Naive thymus-derived CD8-positive, alpha-beta T cell (primary cell): Measurements from ENCODE around the gene ANO4. TPM values are rescaled to one million over a fixed set of nuclear protein-coding genes. Genes with fewer than 3 reads are reported as not detected.

Source experiments
- ATAC-seq, 2 donors: fragments of 150-1000 bp; cut with Tn5 transposase in 1 of 2; sonication (Bioruptor Pico), chemical (Tn5 transposase) in 1 of 2; 1 replicate in 1 of 2; 2 replicates in 1 of 2; pipeline ENCODE4 v1.10.0; 2021; ENCODE audit warnings: mild to moderate bottlenecking in 2 of 2, moderate library complexity in 2 of 2
- POLR2A ChIA-PET: fragments of 350-600 bp; sonication (Branson Sonifier 250); formaldehyde crosslinking; loops from one replicate; lab custom pipeline; 2021; ENCODE audit warnings: antibody characterized with exemption; lab: Charles Lee
- DNase-seq, 10 donors: peaks; one replicate each; pipeline versions ENCODE4 v3.0.0 to v3.0.0-alpha.2; 2020 to 2022
- H3K27ac Mint-ChIP-seq, 10 donors: one replicate each; pipeline ENCODE4 v1.8.0; 2020 to 2022; ENCODE audit warnings: mild to moderate bottlenecking in 10 of 10, mixed read lengths in 10 of 10, moderate library complexity in 4 of 10, inconsistent platforms in 1 of 10
- H3K27me3 Mint-ChIP-seq, 5 donors: one replicate each; pipeline ENCODE4 v1.8.0; 2021 to 2022; ENCODE audit warnings: mixed read lengths in 5 of 5
- H3K36me3 Mint-ChIP-seq, 3 donors: one replicate each; pipeline ENCODE4 v1.8.0; 2020 to 2022; ENCODE audit warnings: mixed read lengths in 3 of 3, mild to moderate bottlenecking in 2 of 3, inconsistent platforms in 1 of 3
- H3K4me1 Mint-ChIP-seq, 4 donors: one replicate each; pipeline ENCODE4 v1.8.0; 2021 to 2022; ENCODE audit warnings: mixed read lengths in 4 of 4
- H3K4me3 Mint-ChIP-seq, 10 donors: one replicate each; pipeline ENCODE4 v1.8.0; 2020 to 2022; ENCODE audit warnings: mild to moderate bottlenecking in 10 of 10, mixed read lengths in 10 of 10, moderate library complexity in 6 of 10, inconsistent platforms in 1 of 10
- H3K9me3 Mint-ChIP-seq, 9 donors: one replicate each; pipeline ENCODE4 v1.8.0; 2020 to 2022; ENCODE audit warnings: mixed read lengths in 9 of 9, mild to moderate bottlenecking in 3 of 9, inconsistent platforms in 1 of 9, moderate library complexity in 1 of 9
- polyA plus RNA-seq, 3 donors: library from polyadenylated mRNA; unstranded; fragments of 300-500 nt; fragmentation: Illumina TruSeq; gene quantifications; one replicate each; pipeline ENCODE4 v1.2.3, GENCODE V29; 2021
- total RNA-seq, 8 experiments: library from RNA in 2 of 8; stranded (reverse) in 2 of 8; gene quantifications; one replicate each; pipeline ENCODE4 v1.2.3 and lab custom pipeline; 2021 to 2026

Gene ANO4
- total and polyA plus RNA-seq, 5 experiments from 2014 or later, result not detected

GRCh38 chr12:101019201-101019600 lies 224.6 kb downstream of the ANO4 start:
- DNase-seq (no peak), ATAC-seq (no peak)
- H3K36me3 Mint-ChIP-seq, result no peaks in the 10 kb centered on the region
- H3K4me1 Mint-ChIP-seq, result no peaks in the 10 kb centered on the region
- peaks cover 0 to 18% (median 0%) of the 10 kb centered on the region in 5 donors for H3K27me3 Mint-ChIP-seq
- no peak overlapping the region for H3K27ac Mint-ChIP-seq
- H3K4me3 Mint-ChIP-seq, result no peak overlapping the region
- POLR2A ChIA-PET, result no interaction called here
- H3K9me3 Mint-ChIP-seq, result peaks cover 0 to 11% (median 5%) of the 10 kb centered on the region in 9 donors

- peaks cover 0 to 18% (median 0%) of the 10 kb centered on the region in 5 donors for H3K27me3 Mint-ChIP-seq
Measured at GRCh38 chr12:101019667-101020066, 225.1 kb downstream of the ANO4 start.

GRCh38 chr12:101021442-101021841 lies 226.9 kb downstream of the ANO4 start:
- POLR2A ChIA-PET, result no interaction called here
- no peak overlapping the region for H3K4me3 Mint-ChIP-seq
- ATAC-seq, result no peak
- DNase-seq, result no peak
- H3K27ac Mint-ChIP-seq, result no peak overlapping the region
- no peaks in the 10 kb centered on the region for H3K36me3 Mint-ChIP-seq
- H3K4me1 Mint-ChIP-seq, result no peaks in the 10 kb centered on the region
- peaks cover 0 to 12% (median 0%) of the 10 kb centered on the region in 5 donors for H3K27me3 Mint-ChIP-seq
- H3K9me3 Mint-ChIP-seq, result peaks cover 0 to 22% (median 5%) of the 10 kb centered on the region in 9 donors

More at GRCh38 chr12:101019667-101020066, 225.1 kb downstream of the ANO4 start:
- POLR2A ChIA-PET, result no interaction called here
- Mint-ChIP-seq H3K27ac (no peak overlapping the region), H3K9me3 (peaks cover 0 to 11% (median 5%) of the 10 kb centered on the region in 9 donors), H3K36me3 (no peaks in the 10 kb centered on the region), H3K4me3 (no peak overlapping the region), H3K4me1 (no peaks in the 10 kb centered on the region)
- ATAC-seq (no peak), DNase-seq (no peak)

GRCh38 chr12:101021911-101022388 lies 227.4 kb downstream of the ANO4 start:
- POLR2A ChIA-PET, result no interaction called here
- Mint-ChIP-seq H3K27me3 (peaks cover 0 to 12% (median 0%) of the 10 kb centered on the region in 5 donors), H3K4me3 (no peak overlapping the region), H3K4me1 (no peaks in the 10 kb centered on the region), H3K27ac (no peak overlapping the region), H3K36me3 (no peaks in the 10 kb centered on the region), H3K9me3 (peaks cover 0 to 24% (median 5%) of the 10 kb centered on the region in 9 donors)
- DNase-seq (no peak), ATAC-seq (no peak)

- Mint-ChIP-seq H3K9me3 (peaks cover 10 to 47% (median 26%) of the 10 kb centered on the region in 9 donors), H3K36me3 (peaks cover 0 to 20% (median 0%) of the 10 kb centered on the region in 3 donors), H3K27me3 (no peaks in the 10 kb centered on the region), H3K27ac (no peak overlapping the region), H3K4me1 (peaks cover 0 to 2% (median 0%) of the 10 kb centered on the region in 4 donors), H3K4me3 (no peak overlapping the region)
- DNase-seq, result no peak
- no peak for ATAC-seq
- POLR2A ChIA-PET, result no interaction called here
Measured at GRCh38 chr12:101027200-101027599, 232.6 kb downstream of the ANO4 start.

- H3K36me3 Mint-ChIP-seq, result peaks cover 0 to 20% (median 0%) of the 10 kb centered on the region in 3 donors
- H3K9me3 Mint-ChIP-seq, result peaks cover 10 to 49% (median 28%) of the 10 kb centered on the region in 9 donors
- H3K27me3 Mint-ChIP-seq, result no peaks in the 10 kb centered on the region
- H3K4me1 Mint-ChIP-seq, result peaks cover 0 to 2% (median 0%) of the 10 kb centered on the region in 4 donors
- POLR2A ChIA-PET, result no interaction called here
- H3K27ac Mint-ChIP-seq, result peak overlapping the region in 1 of 10 donors; percentile 9
- ATAC-seq, result no peak
- DNase-seq, result no peak
- no peak overlapping the region for H3K4me3 Mint-ChIP-seq
Measured at GRCh38 chr12:101027816-101028215, 233.2 kb downstream of the ANO4 start.

GRCh38 chr12:101038289-101038871 lies 243.8 kb downstream of the ANO4 start:
- no peaks in the 10 kb centered on the region for H3K36me3 Mint-ChIP-seq
- DNase-seq, result no peak
- no peak for ATAC-seq
- H3K4me3 Mint-ChIP-seq, result no peak overlapping the region
- H3K4me1 Mint-ChIP-seq, result no peaks in the 10 kb centered on the region
- no peaks in the 10 kb centered on the region for H3K27me3 Mint-ChIP-seq
- H3K9me3 Mint-ChIP-seq, result peaks cover 0 to 19% (median 4%) of the 10 kb centered on the region in 9 donors
- no peak overlapping the region for H3K27ac Mint-ChIP-seq
- POLR2A ChIA-PET, result no interaction called here

- H3K4me3 Mint-ChIP-seq, result no peak overlapping the region
- peaks cover 0 to 16% (median 0%) of the 10 kb centered on the region in 9 donors for H3K9me3 Mint-ChIP-seq
- POLR2A ChIA-PET, result no interaction called here
- H3K27me3 Mint-ChIP-seq, result no peaks in the 10 kb centered on the region
- ATAC-seq, result no peak
- H3K36me3 Mint-ChIP-seq, result no peaks in the 10 kb centered on the region
- DNase-seq, result no peak
- no peak overlapping the region for H3K27ac Mint-ChIP-seq
- no peaks in the 10 kb centered on the region for H3K4me1 Mint-ChIP-seq
Measured at GRCh38 chr12:101039848-101040531, 245.4 kb downstream of the ANO4 start.

- H3K27me3 Mint-ChIP-seq, result peaks cover 0 to 3% (median 0%) of the 10 kb centered on the region in 5 donors
- ATAC-seq (no peak), DNase-seq (no peak)
- no peak overlapping the region for H3K4me3 Mint-ChIP-seq
- no peaks in the 10 kb centered on the region for H3K4me1 Mint-ChIP-seq
- POLR2A ChIA-PET, result no interaction called here
- no peaks in the 10 kb centered on the region for H3K36me3 Mint-ChIP-seq
- H3K9me3 Mint-ChIP-seq, result peaks cover 0 to 7% (median 0%) of the 10 kb centered on the region in 9 donors
- no peak overlapping the region for H3K27ac Mint-ChIP-seq
Measured at GRCh38 chr12:101040936-101041335, 246.4 kb downstream of the ANO4 start.

GRCh38 chr12:101042211-101042610 lies 247.6 kb downstream of the ANO4 start:
- ATAC-seq (no peak), DNase-seq (no peak)
- Mint-ChIP-seq H3K36me3 (no peaks in the 10 kb centered on the region), H3K27me3 (peaks cover 0 to 13% (median under 1%) of the 10 kb centered on the region in 5 donors), H3K4me3 (no peak overlapping the region), H3K9me3 (peaks cover 0 to 4% (median 0%) of the 10 kb centered on the region in 9 donors), H3K4me1 (no peaks in the 10 kb centered on the region), H3K27ac (no peak overlapping the region)
- POLR2A ChIA-PET, result no interaction called here

- ATAC-seq (no peak), DNase-seq (no peak)
- POLR2A ChIA-PET, result no interaction called here
- Mint-ChIP-seq H3K27me3 (peaks cover 0 to 13% (median 3%) of the 10 kb centered on the region in 5 donors), H3K36me3 (no peaks in the 10 kb centered on the region), H3K4me1 (no peaks in the 10 kb centered on the region), H3K4me3 (no peak overlapping the region), H3K9me3 (peaks cover 0 to 3% (median 0%) of the 10 kb centered on the region in 9 donors), H3K27ac (no peak overlapping the region)
Measured at GRCh38 chr12:101044512-101045059, 250.0 kb downstream of the ANO4 start.

GRCh38 chr12:101045486-101046464 lies 251.2 kb downstream of the ANO4 start:
- POLR2A ChIA-PET, result no interaction called here
- DNase-seq, result no peak
- H3K36me3 Mint-ChIP-seq, result no peaks in the 10 kb centered on the region
- H3K4me3 Mint-ChIP-seq, result no peak overlapping the region
- H3K27me3 Mint-ChIP-seq, result peaks cover 0 to 13% (median 3%) of the 10 kb centered on the region in 5 donors
- H3K27ac Mint-ChIP-seq, result no peak overlapping the region
- ATAC-seq, result no peak
- peaks cover 0 to 3% (median 0%) of the 10 kb centered on the region in 9 donors for H3K9me3 Mint-ChIP-seq
- H3K4me1 Mint-ChIP-seq, result no peaks in the 10 kb centered on the region
